ENCODE data around the gene SCIN. TPM values are rescaled to one million over a fixed set of nuclear protein-coding genes. Genes with fewer than 3 reads are reported as not detected.
"Not testable (repeated sequence)": the region's sequence is repeated elsewhere in the genome, so short reads cannot be mapped to it uniquely, and the experiment has no call there.

SCIN gene
- total RNA-seq, 1 donor from 2014 or later: 14.7 TPM

DNA sequence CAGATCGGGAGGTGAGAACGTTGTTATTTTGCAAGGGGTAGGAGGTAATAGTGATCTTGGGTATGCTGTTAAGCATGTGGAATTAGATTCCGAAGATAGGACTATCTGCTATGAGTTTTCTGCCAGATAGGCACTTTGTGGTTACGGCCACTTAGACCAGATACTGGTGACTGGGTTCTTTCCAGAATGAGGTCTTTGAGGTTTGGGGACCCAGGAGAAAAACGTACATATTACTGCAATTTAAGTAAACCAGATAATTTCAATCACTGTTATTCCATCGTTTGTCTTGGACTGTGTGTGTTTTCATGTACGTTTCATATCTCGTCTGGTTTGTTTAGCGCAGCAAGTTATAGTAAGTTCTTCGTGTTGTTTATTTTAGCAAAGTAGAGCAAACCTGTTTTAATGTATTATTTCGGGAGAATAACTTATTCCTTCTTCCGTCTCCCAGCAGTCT lies 117.2 kb downstream of the SCIN start:
- TF ChIP-seq, protein P1, sequence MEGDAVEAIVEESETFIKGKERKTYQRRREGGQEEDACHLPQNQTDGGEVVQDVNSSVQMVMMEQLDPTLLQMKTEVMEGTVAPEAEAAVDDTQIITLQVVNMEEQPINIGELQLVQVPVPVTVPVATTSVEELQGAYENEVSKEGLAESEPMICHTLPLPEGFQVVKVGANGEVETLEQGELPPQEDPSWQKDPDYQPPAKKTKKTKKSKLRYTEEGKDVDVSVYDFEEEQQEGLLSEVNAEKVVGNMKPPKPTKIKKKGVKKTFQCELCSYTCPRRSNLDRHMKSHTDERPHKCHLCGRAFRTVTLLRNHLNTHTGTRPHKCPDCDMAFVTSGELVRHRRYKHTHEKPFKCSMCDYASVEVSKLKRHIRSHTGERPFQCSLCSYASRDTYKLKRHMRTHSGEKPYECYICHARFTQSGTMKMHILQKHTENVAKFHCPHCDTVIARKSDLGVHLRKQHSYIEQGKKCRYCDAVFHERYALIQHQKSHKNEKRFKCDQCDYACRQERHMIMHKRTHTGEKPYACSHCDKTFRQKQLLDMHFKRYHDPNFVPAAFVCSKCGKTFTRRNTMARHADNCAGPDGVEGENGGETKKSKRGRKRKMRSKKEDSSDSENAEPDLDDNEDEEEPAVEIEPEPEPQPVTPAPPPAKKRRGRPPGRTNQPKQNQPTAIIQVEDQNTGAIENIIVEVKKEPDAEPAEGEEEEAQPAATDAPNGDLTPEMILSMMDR (IDR thresholded peaks at IDR 0.05; ENCODE audit: insufficient read depth, low read length, poor library complexity, severe bottlenecking): no peak
- no peak for DNase-seq (ENCODE audit: low read depth)
- Histone ChIP-seq H3K36me3 (ENCODE audit: control insufficient read depth, insufficient read depth, low read length) (no peaks in the 10 kb centered on the region), H3K27me3 (ENCODE audit: control insufficient read depth, insufficient read depth, low read length) (no peaks in the 10 kb centered on the region), H3K4me3 (ENCODE audit: low read depth, low read length) (peak overlapping the region; percentile 97)

DNA sequence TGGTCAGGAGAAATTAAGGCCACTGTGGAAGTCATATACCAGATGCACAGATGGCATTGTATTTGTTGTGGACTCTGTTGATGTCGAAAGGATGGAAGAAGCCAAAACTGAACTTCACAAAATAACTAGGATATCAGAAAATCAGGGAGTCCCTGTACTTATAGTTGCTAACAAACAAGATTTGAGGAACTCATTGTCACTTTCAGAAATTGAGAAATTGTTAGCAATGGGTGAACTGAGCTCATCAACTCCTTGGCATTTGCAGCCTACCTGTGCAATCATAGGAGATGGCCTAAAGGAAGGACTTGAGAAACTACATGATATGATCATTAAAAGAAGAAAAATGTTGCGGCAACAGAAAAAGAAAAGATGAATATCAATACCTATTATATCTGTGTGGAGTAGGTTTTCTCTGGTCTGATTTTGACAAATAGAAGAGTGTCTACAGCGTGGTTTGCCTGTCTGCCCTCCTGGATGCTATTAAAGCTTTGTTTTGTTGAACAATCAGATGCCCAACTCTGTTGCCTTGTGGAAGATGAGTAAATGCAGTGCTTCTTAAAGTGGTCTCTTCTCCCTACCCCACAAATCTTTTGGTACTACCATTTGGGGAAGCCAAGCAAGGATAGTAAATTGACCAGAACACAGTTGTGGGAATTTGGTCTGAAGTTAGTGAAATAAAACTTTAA lies 118.1 kb downstream of the SCIN start:
- H3K27me3 ChIP-seq (ENCODE audit: control insufficient read depth, insufficient read depth, low read length); H3K36me3 ChIP-seq (ENCODE audit: control insufficient read depth, insufficient read depth, low read length); DNase-seq (ENCODE audit: low read depth): not testable (repeated sequence)
- peak overlapping the region; percentile 9 for H3K4me3 ChIP-seq (ENCODE audit: low read depth, low read length)

DNA sequence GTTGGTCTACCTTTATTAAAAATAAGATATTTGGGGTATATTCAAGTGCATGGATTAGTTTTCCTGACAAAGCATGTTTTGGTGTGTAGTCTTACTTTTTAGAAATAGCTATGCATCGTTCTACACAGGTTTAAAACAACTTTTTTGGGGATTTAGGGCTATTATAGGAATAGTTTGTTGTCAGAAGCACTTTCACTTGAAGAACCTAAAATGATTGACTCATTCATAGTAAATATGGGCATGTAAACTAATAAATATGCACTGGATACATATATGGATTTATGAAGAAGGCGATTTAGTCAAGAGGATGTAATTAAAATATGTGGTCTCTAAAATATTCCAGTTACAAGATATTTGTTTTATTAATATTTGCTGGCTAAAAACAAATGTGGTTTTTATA lies 118.9 kb downstream of the SCIN start:
- no peaks in the 10 kb centered on the region for H3K27me3 ChIP-seq (ENCODE audit: control insufficient read depth, insufficient read depth, low read length)
- TF ChIP-seq, protein P1 (IDR thresholded peaks at IDR 0.05; ENCODE audit: insufficient read depth, low read length, poor library complexity, severe bottlenecking): no peak
- no peak overlapping the region for H3K4me3 ChIP-seq (ENCODE audit: low read depth, low read length)
- no peaks in the 10 kb centered on the region for H3K36me3 ChIP-seq (ENCODE audit: control insufficient read depth, insufficient read depth, low read length)
- no peak for DNase-seq (ENCODE audit: low read depth)

DNA sequence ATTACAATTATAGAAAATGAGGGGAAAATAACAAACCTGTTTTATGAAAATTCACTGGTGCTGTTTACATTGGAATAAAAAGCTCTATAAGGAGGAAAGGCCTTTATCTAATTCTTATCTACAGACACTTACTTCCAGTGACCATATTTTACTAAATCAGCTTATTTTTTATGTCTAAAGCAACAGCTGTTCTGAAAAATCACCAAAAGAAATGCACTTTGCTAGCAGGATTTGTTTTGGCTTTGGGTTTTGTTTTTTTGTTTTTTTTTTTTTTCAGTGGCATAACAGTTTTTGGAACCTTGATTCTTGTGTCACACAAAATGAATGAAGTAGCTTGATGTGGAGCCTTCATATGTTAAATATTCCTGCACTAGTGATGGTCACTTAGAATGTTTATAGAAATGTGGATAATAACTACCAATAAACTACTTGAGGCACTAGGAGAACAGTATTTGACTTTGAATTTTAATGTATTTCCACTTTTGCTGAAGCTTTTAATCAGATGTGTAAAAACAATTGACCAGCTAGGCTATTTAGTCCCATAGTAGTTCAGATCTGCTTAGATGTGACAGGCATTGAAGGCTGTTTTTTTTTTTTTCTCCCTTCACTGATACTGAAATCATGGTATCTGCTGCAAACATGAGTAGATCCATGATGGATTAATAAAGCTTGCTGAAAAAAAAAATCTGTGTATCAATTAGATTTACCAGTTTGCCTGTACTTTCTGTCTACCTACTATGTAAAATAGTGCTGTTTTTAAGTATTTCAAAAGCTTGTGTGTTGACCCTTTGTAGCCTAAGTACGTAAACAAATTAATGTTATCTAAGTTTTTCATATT lies 119.7 kb downstream of the SCIN start:
- TF ChIP-seq, protein P1 (IDR thresholded peaks at IDR 0.05; ENCODE audit: insufficient read depth, low read length, poor library complexity, severe bottlenecking): no peak
- Histone ChIP-seq H3K27me3 (ENCODE audit: control insufficient read depth, insufficient read depth, low read length) (no peaks in the 10 kb centered on the region), H3K36me3 (ENCODE audit: control insufficient read depth, insufficient read depth, low read length) (no peaks in the 10 kb centered on the region), H3K4me3 (ENCODE audit: low read depth, low read length) (no peak overlapping the region)
- DNase-seq (ENCODE audit: low read depth): no peak

DNA sequence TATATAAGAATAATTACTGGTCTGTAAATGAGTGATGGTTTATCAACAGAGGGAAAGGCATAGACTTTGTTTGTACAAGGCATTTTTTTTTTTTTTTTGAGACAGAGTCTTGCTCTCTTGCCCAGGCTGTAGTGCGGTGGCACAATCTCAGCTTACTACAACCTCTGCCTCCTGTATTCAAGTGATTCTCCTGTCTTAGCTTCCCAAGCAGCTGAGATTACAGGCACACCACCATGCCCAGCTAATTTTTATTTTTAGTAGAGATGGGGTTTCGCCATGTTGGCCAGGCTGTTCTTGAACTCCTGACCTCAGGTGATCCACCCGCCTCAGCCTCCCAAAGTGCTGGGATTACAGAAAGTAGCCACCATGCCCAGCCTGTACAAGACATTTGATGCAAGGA lies 120.9 kb downstream of the SCIN start:
- not testable (repeated sequence) for DNase-seq (ENCODE audit: low read depth); H3K36me3 ChIP-seq (ENCODE audit: control insufficient read depth, insufficient read depth, low read length); H3K4me3 ChIP-seq (ENCODE audit: low read depth, low read length); H3K27me3 ChIP-seq (ENCODE audit: control insufficient read depth, insufficient read depth, low read length)

DNA sequence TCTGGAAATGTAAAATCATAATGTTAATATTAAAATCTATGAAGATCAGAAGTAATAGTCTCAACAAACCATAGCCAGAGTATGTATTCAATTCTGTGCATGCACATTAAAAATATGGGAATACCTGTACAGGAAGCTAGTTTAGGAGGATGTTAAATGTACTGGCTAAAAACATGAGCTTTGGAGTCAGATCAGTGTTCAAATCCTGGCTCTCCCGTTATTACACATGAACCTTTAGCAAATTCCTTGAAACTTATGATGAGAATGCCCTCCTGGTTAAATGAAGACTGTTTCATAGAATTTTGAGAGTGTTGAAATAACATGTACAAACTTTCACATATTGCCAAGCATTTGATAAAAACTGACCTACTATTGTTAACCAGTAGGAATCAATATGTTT lies 121.5 kb downstream of the SCIN start:
- DNase-seq (ENCODE audit: low read depth): no peak
- H3K36me3 ChIP-seq (ENCODE audit: control insufficient read depth, insufficient read depth, low read length): no peaks in the 10 kb centered on the region
- H3K4me3 ChIP-seq (ENCODE audit: low read depth, low read length): no peak overlapping the region
- no peaks in the 10 kb centered on the region for H3K27me3 ChIP-seq (ENCODE audit: control insufficient read depth, insufficient read depth, low read length)
- TF ChIP-seq, protein P1 (IDR thresholded peaks at IDR 0.05; ENCODE audit: insufficient read depth, low read length, poor library complexity, severe bottlenecking): no peak

All from kidney epithelial cell (primary cell).